HG03558 (cell line): ENCODE measurements around the gene ACAA2.

Experiments used
- ATAC-seq: cut with Tn5 transposase; IDR thresholded peaks from one replicate; pipeline ENCODE4 v1.9.1; 2021; ENCODE audit warnings: moderate number of reproducible peaks; ENCODE audit not compliant: unreplicated experiment; ENCODE audit errors: extremely low read depth

The ACAA2 gene

GRCh38 chr18:49769047-49769728, 44.1 kb downstream of the ACAA2 start:
- no peak for ATAC-seq

GRCh38 chr18:49768051-49768391, 45.3 kb downstream of the ACAA2 start:
- ATAC-seq = no peak

GRCh38 chr18:49767111-49768050, 46.0 kb downstream of the ACAA2 start:
- ATAC-seq = no peak

GRCh38 chr18:49766646-49767045, 46.7 kb downstream of the ACAA2 start:
- ATAC-seq = no peak

- no peak for ATAC-seq
Observed at GRCh38 chr18:49764032-49764431, 49.3 kb downstream of the ACAA2 start.

GRCh38 chr18:49763590-49763989, 49.7 kb downstream of the ACAA2 start:
- no peak for ATAC-seq

GRCh38 chr18:49762191-49763077, 50.9 kb downstream of the ACAA2 start:
- ATAC-seq = no peak

GRCh38 chr18:49761771-49762170, 51.6 kb downstream of the ACAA2 start:
- no peak for ATAC-seq

- ATAC-seq = no peak
Observed at GRCh38 chr18:49758263-49758610, 55.1 kb downstream of the ACAA2 start.

GRCh38 chr18:49757513-49758262, 55.6 kb downstream of the ACAA2 start:
- ATAC-seq = no peak

GRCh38 chr18:49756671-49757362, 56.5 kb downstream of the ACAA2 start:
- no peak for ATAC-seq

GRCh38 chr18:49756135-49756534, 57.2 kb downstream of the ACAA2 start:
- no peak for ATAC-seq

- no peak for ATAC-seq
Observed at GRCh38 chr18:49755489-49755888, 57.8 kb downstream of the ACAA2 start.

- no peak for ATAC-seq
Observed at GRCh38 chr18:49754866-49755265, 58.5 kb downstream of the ACAA2 start.

GRCh38 chr18:49753643-49754042, 59.7 kb downstream of the ACAA2 start:
- no peak for ATAC-seq

- no peak for ATAC-seq
Observed at GRCh38 chr18:49752095-49752457, 61.3 kb downstream of the ACAA2 start.

- ATAC-seq = no peak
Observed at GRCh38 chr18:49751427-49752094, 61.8 kb downstream of the ACAA2 start.

GRCh38 chr18:49749563-49749962, 63.8 kb downstream of the ACAA2 start:
- ATAC-seq = no peak

GRCh38 chr18:49747876-49748275, 65.5 kb downstream of the ACAA2 start:
- no peak for ATAC-seq
